HG03108 (cell line): ENCODE results near the gene C13orf46.
A peak's percentile ranks its signal among the peaks of the same experiment; 100 is the strongest.

ENCODE experiments used
- ATAC-seq: cut with Tn5 transposase; IDR thresholded peaks from one replicate; pipeline ENCODE4 v1.9.1; 2021; ENCODE audit warnings: moderate library complexity; ENCODE audit not compliant: unreplicated experiment

The C13orf46 gene

DNA sequence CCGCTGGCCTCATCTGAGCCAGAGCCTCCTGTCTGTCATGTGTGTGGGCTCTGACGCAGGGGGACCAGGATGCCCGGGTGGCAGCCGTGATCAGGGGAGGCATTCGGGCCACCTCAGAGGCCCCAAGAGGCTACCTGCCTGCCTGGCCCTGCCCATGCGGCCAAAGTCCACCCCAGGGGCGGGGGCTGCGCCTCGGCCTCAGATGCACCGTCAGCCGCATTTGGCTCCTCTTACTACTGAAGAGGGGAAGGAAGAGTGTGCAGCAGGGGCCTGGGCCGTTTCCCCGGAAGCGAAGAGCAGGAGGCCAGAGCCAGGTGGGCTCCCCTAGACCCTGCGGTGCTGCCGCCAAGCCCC, 34.0 kb downstream of the C13orf46 start:
- no peak for ATAC-seq

DNA sequence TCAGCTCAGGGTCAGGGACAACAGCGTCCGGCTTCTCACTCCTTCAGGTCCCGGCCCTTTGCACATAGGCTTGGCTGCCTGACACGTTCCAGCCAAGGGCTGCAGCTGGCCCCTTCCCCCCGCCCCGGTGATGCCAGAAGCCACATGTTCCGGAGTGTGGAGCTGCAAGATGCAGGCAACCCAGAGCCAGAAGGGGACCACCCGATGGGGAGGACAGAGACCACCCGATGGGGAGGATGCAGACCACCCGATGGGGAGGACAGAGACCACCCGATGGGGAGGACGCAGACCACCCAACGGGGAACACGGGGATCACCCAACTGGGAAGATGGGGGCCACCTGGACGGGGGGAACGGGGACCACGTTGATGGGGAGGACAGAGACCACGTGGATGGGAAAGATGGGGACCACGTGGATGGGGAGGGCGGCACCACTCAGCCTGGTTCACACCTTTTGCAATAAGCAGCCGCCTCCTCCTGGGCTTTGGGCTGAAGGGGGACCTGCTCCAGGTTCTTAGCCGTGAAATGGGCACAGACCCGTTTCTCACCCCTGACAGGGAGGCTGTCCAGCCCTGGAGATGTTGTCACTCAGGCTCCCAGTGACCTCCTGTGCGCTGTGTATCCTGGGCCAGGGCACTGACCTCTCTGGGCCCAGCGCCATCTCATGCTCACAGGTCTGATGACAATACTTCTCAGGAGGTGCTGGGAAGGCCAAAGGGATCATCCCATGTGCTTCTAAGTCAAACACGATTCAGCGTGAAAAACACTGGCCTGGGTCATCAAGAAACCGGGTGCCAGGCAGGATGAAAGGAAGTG, 34.5 kb downstream of the C13orf46 start:
- no peak for ATAC-seq

DNA sequence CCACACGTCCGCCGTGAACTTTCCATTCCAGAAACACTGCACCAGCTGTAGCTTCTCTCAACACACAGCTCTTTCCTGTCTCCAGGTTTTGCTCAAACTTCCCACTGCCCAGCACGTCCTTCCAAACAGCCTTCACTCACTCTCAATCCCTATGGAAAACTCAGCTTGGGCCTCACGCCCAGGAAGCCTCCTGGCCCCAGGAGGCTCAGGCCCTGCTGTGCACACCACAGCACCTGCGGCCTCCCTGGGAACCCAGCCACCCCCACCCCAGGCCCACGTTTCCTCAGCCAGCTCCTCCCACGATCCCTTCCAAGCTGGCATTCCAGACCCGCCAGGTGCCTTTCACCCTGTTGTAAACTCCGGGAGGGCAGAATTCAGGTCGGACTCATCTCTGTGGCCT, 35.2 kb downstream of the C13orf46 start:
- no peak for ATAC-seq

- ATAC-seq, result no peak
Measured at GRCh38 chr13:113938246-113938645, 35.6 kb downstream of the C13orf46 start.

- ATAC-seq, result no peak
Measured at GRCh38 chr13:113937527-113938180, 36.2 kb downstream of the C13orf46 start.

DNA sequence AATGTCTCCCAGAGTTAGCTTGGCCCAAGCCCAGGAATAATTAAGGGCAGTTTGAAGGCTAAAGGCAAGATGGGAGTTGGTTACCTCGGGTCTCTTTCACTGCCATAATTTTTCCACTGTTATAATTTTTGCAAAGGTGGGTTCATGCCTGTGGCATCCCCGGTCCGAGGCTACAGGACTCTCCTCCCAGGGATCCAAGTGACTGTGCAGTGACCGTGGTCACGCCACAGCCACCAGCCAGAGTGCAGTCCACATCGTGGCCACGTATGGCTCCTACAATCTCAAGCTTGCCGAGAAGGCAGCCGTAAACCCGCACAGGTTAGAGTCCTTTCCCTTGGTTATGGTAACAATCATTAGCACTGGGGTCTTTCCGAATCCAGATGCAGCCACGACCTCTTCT, 36.8 kb downstream of the C13orf46 start:
- ATAC-seq, result no peak

DNA sequence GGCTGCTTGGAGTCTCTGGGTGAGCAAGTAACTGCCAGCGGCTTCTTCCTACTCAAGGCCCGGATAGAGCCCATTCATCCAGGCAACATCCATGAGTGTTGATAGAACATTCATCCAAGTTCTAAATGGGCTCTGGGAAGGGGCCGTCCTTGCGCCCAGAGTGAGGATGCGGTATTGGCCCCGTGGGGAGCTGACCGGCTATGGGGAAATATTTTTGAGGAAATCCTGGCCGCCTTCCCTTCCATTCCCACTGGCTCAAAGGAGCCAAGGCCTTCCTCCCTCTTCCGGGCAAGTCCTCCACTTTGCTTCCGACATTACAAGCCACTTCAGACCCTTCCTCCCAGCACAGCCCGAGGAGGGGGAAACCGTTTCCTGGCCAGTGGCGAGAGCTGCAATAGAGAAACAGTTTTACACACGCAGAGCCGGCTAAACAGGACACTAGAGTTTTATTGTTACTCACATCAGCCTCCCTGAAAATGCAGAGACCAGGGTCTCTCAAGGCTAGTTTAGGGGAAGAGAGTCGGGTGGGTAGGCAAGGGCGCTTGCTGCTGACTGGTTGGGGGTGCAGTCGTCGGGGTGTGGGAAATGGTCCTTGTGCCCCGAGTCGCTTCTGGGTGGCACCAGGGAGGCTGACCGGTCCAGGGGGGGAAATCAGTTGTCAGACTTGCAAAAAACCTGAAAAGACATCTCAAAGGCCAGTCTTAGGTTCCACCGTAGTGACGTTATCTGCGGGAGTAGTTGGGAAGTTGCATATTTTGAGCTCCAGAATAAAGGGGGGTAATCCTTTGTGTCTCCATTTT, 37.5 kb downstream of the C13orf46 start:
- no peak for ATAC-seq

DNA sequence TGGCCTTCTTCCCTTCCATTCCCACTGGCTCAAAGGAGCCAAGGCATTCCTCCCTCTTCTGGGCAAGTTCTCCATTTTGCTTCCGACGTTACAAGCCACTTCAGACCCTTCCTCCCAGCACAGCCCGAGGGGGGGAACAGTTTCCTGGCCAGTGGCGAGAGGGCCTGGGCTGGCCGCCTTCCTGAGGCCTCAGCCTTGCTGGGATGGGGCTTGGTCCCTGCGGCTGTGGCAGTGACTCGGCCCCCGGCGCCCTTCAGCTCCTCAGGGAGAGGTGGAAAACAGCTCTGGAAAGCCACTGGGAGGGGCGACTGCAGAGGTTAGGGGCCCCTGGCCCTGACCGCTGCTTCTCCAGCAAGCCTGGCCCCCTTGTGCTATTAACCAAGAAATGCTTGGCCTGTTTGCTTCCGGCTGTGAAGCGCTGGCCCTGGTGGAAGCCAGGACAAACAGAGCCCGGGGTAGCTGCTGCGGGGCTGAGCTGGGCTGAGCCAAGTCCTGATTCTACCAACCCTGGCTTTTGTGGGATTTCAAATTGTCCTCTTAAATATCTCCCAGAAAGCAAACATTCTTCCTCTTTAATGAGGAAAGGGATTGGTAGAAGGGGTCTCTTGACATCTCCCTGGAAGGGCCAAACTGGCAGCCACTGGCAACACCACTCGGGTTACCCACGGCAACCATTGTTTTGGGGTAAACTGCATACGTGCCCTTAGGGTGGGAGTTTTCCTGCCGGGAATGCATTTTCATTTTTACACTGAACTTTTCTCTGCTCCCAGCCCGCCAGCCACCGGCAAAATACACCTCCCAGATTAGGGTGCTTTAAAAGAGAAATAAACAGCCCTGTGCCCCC, 38.7 kb downstream of the C13orf46 start:
- no peak for ATAC-seq

DNA sequence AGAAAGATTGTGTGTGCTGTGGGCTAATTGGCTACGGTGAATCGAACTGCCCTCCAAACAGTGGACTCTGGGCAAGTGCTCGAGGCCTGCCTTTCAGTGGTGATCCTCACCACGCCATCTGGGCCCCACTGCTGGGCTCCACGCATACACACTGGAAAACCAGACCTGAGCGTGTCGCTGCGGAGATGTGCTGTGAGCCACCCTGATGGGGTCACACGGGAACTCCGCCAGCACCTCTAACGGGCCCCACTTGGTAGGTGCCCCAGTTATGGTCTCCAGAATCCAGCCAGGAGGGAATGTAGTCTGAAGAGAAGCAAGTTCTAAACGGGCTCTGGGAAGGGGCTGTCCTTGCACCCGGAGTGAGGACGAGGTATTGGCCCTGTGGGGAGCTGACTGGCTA, 39.3 kb downstream of the C13orf46 start:
- ATAC-seq, result no peak

DNA sequence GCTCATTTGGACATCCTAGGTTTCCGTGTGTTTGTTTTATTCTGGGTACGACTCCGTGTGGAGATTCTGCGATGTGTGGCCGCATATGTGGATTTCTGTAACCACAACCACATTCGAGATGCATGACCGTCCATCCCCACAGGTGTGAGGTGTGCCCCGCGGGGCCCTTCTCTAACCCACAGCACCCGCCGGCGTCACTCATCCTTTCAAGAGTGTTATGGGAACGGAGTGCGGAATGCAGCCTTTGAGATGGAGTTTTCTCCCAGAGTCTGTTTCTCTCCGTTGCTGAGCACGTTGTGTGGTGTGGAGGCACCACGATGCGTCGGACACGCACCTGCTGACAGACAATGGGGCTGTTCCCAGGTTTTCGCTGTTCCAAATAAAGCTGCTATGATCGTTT, 40.0 kb downstream of the C13orf46 start:
- no peak for ATAC-seq

DNA sequence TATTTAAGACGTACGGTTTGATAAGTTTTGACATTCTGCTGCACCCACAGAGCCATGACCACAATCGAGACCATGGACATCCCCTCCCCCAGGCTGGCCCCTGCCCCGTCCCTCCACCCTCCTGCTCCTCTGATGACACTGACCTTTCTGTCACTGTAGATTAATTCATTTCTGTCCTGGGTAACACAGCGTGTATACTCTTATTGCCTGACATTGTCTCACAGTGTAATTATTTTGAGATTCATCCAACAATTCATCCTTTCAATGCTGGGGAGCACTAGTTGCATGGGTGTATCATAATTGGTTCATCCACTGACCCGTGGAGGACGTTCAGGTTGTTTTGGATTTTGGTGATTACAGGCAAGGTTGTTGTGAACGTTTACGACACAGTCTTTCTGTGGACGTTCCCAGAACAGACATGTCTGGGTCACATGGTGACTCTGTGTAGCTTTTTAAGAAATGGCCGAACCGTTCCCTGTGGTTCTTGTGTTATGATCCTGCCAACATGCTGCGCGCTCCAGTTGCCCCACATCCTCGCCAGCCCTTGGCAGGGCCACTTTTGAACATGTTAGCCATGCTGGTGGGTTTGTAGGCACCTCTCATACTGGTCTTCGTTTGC, 41.9 kb downstream of the C13orf46 start:
- no peak for ATAC-seq

DNA sequence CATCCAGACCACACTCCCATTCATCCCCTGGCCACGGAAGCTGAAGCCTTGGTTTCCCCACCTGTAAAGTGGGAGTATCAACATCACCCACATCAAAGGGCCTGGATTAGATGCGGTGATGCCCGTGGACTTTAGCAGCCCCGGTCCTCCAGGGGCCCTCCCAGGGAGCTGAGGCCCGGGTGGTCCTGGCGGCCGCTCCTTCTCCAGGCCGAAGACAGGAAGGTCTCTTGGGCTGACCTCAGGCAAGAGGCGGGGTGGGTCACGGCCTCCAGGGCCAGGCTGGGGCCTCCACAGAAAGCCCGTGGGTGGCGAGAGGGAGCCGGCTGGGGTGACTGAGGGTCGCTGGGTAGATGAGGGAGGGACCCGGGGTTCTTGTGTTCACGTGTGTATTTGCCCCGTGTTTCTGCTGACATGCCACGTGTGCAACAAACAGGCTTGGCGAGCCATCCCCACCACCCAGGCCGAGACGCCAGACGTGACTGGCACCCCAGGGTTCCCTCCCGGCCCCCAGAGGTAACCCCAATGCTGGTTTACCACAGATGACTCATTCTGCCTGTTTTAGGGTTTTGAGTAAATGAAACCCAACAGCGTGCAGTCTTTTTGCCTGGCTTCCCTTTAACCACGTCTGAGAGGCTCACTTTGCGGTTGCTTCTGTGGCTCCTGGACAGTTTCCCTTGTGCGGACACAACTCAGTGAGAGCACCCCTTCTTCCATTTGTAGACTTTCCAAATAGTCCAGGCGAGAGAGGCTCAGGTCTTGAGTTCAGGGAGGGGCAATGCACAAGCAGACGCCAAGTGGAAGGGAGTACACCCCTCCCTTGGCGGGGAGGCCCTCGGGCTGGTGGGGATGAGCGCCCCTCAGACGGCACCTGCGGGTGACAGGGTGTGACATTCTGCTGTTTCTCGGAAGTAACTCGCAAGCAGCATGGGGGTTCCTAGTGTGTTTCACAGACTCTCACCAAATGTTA, 42.9 kb downstream of the C13orf46 start:
- peak; percentile 83 for ATAC-seq

GRCh38 chr13:113929628-113930615, 44.0 kb downstream of the C13orf46 start:
- ATAC-seq, result no peak

DNA sequence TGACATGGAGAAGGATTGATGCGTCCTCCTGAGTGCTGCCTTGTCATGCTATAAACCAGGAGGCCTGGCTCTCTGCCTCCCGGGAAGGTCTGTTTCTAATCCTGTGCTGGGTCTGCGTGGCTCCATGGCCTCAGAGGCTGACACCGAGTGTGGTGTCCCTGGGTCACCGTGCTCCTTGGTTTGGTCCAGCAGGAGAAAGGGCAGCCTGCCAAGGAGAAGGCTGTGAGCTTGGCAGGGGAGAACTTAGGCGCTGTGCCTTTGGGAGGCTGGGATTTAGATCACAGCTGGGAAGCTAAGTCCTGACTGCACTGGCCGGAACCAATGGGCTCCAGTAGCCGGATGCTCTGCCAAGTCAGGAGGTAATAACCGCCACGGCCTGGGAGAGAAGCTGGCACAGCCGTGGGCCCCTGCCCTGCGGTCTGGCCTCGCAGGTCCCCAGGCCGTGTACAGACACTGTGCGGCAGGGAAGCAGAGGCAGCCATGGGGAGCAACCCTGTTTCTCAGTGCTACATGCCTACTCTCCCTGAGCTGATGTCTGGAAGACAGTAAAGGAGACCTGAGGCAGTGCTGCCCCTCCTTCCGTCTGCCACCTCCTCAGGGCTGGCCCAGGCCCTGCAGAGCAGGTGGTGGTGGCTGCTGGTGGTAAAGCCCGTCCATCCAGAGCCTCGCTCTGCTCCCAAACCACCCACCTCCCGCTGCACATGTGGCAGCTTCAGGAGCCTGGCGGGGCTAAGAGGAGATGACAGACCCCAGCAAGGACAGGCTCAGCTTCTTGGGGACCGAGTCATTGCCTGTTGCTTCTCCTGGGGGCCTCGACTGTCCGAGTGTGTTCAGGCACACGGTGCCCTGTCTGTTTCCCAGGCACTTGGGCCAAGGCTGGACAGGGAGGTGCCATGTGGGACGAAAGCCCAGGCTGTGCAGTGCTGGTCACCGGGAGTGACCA, 44.9 kb downstream of the C13orf46 start:
- no peak for ATAC-seq

- no peak for ATAC-seq
Measured at GRCh38 chr13:113927661-113928581, 46.0 kb downstream of the C13orf46 start.
